GM12878 (cell line): ENCODE measurements around the gene MGAT3. TPM values are rescaled to one million over a fixed set of nuclear protein-coding genes. Genes with fewer than 3 reads are reported as not detected.
A peak's percentile ranks its signal among the peaks of the same experiment; 100 is the strongest.

Experiments
- ATAC-seq: fragments of 200-7000 bp; cut with Tn5 transposase; 3 replicates; pipeline ENCODE4 v1.9.1; 2020; ENCODE audit warnings: mild to moderate bottlenecking, moderate library complexity
- BruUV-seq: library from RNA; stranded (reverse); fragments of 400-500 nt; replicated peaks from 2 replicates; lab custom pipeline; 2021; lab: Mats Ljungman, UMichigan
- CTCF ChIA-PET: fragments of 300-600 bp; sonication (Branson Sonifier 250); formaldehyde crosslinking; extraction: SDS; loops from one replicate; lab custom pipeline; 2021; ENCODE audit warnings: inconsistent platforms; lab: Yijun Ruan, JAX
- POLR2A ChIA-PET: fragments of 350-600 bp; formaldehyde crosslinking; extraction: SDS; loops from one replicate; lab custom pipeline; 2021; ENCODE audit warnings: inconsistent platforms; lab: Charles Lee
- RAD21 ChIA-PET: fragments of 300-600 bp; sonication (Branson Sonifier 250); formaldehyde crosslinking; loops from one replicate; lab custom pipeline; 2023; ENCODE audit warnings: antibody characterized with exemption; ENCODE audit not compliant: unreplicated experiment; lab: Charles Lee
- SMC1A ChIA-PET: fragments of 300-600 bp; sonication (Branson Sonifier 250); formaldehyde crosslinking; loops from one replicate; lab custom pipeline; 2023; ENCODE audit not compliant: unreplicated experiment, uncharacterized antibody; lab: Charles Lee
- DNase-seq: peaks from one replicate; pipeline ENCODE4 v3.0.0-alpha.2; 2011; ENCODE audit warnings: low read depth, low spot score
- FAIRE-seq: peaks from 3 replicates; lab custom pipeline; 2011; peaks lifted over from hg19 to GRCh38; lab: Jason Lieb, UNC
- H2AFZ ChIP-seq: 2 replicates; pipeline ENCODE4 v1.6.0; 2011; ENCODE audit warnings: low read depth, low read length, control low read depth; ENCODE audit not compliant: control insufficient read depth
- H3K27ac ChIP-seq: 2 replicates; pipeline ENCODE4 v1.5.1; 2011; ENCODE audit warnings: control low read depth; ENCODE audit not compliant: control insufficient read depth, insufficient read depth
- H3K27me3 ChIP-seq, 2 experiments: replicated peaks in 1 of 2; 2 replicates each; pipeline versions ENCODE4 v1.6.0 to v1.6.1; 2011; ENCODE audit warnings: low read length in 1 of 2; ENCODE audit not compliant: control insufficient read depth in 2 of 2, insufficient read depth in 2 of 2
- H3K36me3 ChIP-seq, 2 experiments: 2 replicates each; pipeline ENCODE4 v1.5.1; 2011; ENCODE audit warnings: low read length in 1 of 2; ENCODE audit not compliant: control insufficient read depth in 2 of 2, insufficient read depth in 2 of 2
- H3K4me1 ChIP-seq: 2 replicates; pipeline ENCODE4 v1.6.1; 2011; ENCODE audit warnings: mild to moderate bottlenecking, low read length, moderate library complexity, mixed read lengths; ENCODE audit not compliant: control insufficient read depth, insufficient read depth
- H3K4me2 ChIP-seq: 2 replicates; pipeline ENCODE4 v1.6.0; 2011; ENCODE audit warnings: control low read depth; ENCODE audit not compliant: control insufficient read depth, insufficient read depth
- H3K4me3 ChIP-seq: fragments of 200-600 bp; sonication (generic); 2 replicates; pipeline ENCODE4 v1.5.1; 2016
- H3K79me2 ChIP-seq: 2 replicates; pipeline ENCODE4 v1.6.0; 2011; ENCODE audit warnings: low read length; ENCODE audit not compliant: control insufficient read depth, insufficient read depth
- H3K9ac ChIP-seq: 2 replicates; pipeline ENCODE4 v1.8.0; 2011; ENCODE audit warnings: low read length, control low read depth, mixed read lengths; ENCODE audit not compliant: control insufficient read depth, insufficient read depth
- H3K9me3 ChIP-seq: replicated peaks from 3 replicates; pipeline ENCODE4 v1.5.1; 2011; ENCODE audit warnings: mild to moderate bottlenecking, low read length; ENCODE audit not compliant: control insufficient read depth, insufficient read depth
- H4K20me1 ChIP-seq: 2 replicates; pipeline ENCODE4 v1.6.0; 2011; ENCODE audit not compliant: control insufficient read depth, insufficient read depth
- ASH2L ChIP-seq: fragments of 300-600, 200-600 bp; sonication (generic); IDR thresholded peaks from 2 replicates; pipeline ENCODE4 v1.6.1; 2017; ENCODE audit warnings: low read depth, mild to moderate bottlenecking, borderline replicate concordance
- CBX3 ChIP-seq: fragments of 200-600 bp; sonication (generic); IDR thresholded peaks from 2 replicates; pipeline ENCODE4 v1.6.1; 2016; ENCODE audit warnings: low read depth, borderline replicate concordance
- LARP7 ChIP-seq: fragments of 450-650 bp; IDR thresholded peaks from 2 replicates; pipeline ENCODE4 v1.6.1; 2017; ENCODE audit warnings: mild to moderate bottlenecking
- POLR2A ChIP-seq: IDR thresholded peaks from 2 replicates; pipeline ENCODE4 v1.6.1; 2011; ENCODE audit warnings: low read depth, mild to moderate bottlenecking, low read length
- POLR2AphosphoS5 ChIP-seq: IDR thresholded peaks from 2 replicates; pipeline ENCODE4 v1.6.1; 2011; ENCODE audit warnings: mild to moderate bottlenecking, low read length, inconsistent platforms
- RB1 ChIP-seq: fragments of 450-650 bp; formaldehyde crosslinking; IDR thresholded peaks from 2 replicates; pipeline ENCODE4 v1.6.1; 2017; ENCODE audit warnings: mild to moderate bottlenecking, borderline replicate concordance
- SMAD5 ChIP-seq: IDR thresholded peaks from 2 replicates; pipeline ENCODE4 v1.6.1; 2016; ENCODE audit warnings: antibody characterized with exemption, low read depth
- SMARCA5 ChIP-seq: fragments of 450-650 bp; IDR thresholded peaks from 2 replicates; pipeline ENCODE4 v1.6.1; 2017; ENCODE audit warnings: mild to moderate bottlenecking
- TARDBP ChIP-seq: IDR thresholded peaks from 2 replicates; pipeline ENCODE4 v1.6.1; 2016; ENCODE audit warnings: borderline replicate concordance
- USF1 ChIP-seq: IDR thresholded peaks from 2 replicates; pipeline ENCODE4 v1.6.1; 2011; ENCODE audit warnings: borderline replicate concordance, low read depth, mild to moderate bottlenecking, moderate library complexity, mixed read lengths, low read length; ENCODE audit not compliant: insufficient read depth; ENCODE audit errors: extremely low read length
- whole genome bisulfite sequencing: methylation state at CpG from one replicate; pipeline ENCODE4 v1.1.6; 2016; ENCODE audit warnings: low lambda C conversion rate; ENCODE audit not compliant: insufficient replicate concordance, insufficient coverage; ENCODE audit errors: missing lambda C conversion rate; 5-methylcytosine and 5-hydroxymethylcytosine counted together
- in situ Hi-C: fragments of 300-500 bp; cut with MboI; formaldehyde crosslinking; loops from 9 replicates; pipeline ENCODE4 v1.14.3; 2018; ENCODE audit warnings: mixed read lengths
- intact Hi-C: fragments of 100-400 bp; cut with micrococcal nuclease; formaldehyde crosslinking; loops from one replicate; pipeline ENCODE4 v1.14.2; 2022; ENCODE audit not compliant: unreplicated experiment
- polyA plus RNA-seq, 11 experiments: library from polyadenylated mRNA; depleted of rRNA in 4 of 11; unstranded in 6 of 11; stranded (reverse) in 5 of 11; fragments of >200 nt; fragmentation: Nextera tagmentation in 4 of 11; fragmentation: Illumina TruSeq in 1 of 11; extraction: Ambion mirVana in 4 of 11; extraction: Trizol in 1 of 11; gene quantifications; 1 replicate in 1 of 11; 2 replicates in 10 of 11; pipeline versions ENCODE4 v1.2.1 to v1.2.3, GENCODE V29; 2011 to 2016; ENCODE audit warnings: inconsistent platforms in 2 of 11, missing spikeins in 2 of 11, low read depth in 1 of 11
- total RNA-seq, 4 experiments: library from RNA; depleted of rRNA in 3 of 4; stranded (reverse); fragments of >200 nt in 3 of 4; fragmentation: Illumina TruSeq in 1 of 4; extraction: Trizol in 1 of 4; gene quantifications; 2 replicates each; pipeline versions ENCODE4 v1.2.1 to v1.2.3, GENCODE V29; 2013 to 2021

MGAT3 gene
- total and polyA plus RNA-seq, 10 of the 15 experiments (the other 5 are each of a cell fraction or from before 2014, with no cell fraction given) = 0.32 to 40.2 (median 11.9) TPM

DNA sequence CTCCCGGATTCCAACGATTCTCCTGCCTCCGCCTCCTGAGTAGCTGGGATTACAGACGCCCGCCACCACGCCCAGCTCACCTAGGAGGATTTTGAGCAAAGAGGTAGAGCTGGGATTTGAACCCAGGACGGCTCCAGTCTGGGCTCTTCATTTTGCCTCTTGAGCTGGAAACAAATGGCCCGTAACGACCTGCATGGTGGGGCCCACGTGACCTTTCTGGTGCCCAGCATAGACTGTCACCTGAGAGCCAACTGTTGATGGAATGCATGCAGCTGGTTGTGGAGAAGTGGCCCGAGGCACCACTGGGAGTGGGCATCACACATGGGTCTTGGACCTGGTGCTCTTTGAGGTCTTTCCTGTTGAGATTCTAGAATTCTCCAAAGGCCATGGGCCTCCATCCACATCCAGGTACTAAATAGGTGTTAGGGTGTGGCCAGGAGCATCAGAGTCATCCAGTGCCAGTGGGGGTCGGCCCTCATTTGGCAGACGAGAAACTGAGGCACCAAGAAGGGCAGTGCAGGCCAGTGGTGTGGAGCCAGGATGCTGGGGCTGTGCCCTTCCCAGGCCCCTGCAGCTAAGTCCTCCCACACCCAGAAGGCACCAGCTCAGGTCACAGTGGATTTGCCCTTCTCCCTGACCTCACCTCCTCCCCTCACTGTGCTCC lies 67.4 kb downstream of the MGAT3 start (continued):
- TF ChIP-seq USF1 (peak; percentile 73), SMARCA5 (no peak), TARDBP (no peak), ASH2L (no peak), LARP7 (0 out of 2 replicates have a peak, but pooled peaks have one; percentile 24), RB1 (no peak), SMAD5 (peak; percentile 41; the same call in 1 of the 2 replicates)

- Histone ChIP-seq H3K4me2 (peak overlapping the region; percentile 72), H3K27me3 (no peaks in the 10 kb centered on the region), H3K4me1 (peaks cover 49% of the 10 kb centered on the region), H3K4me3 (peak overlapping the region; percentile 9; the same call in 1 of the 2 replicates), H3K36me3 (peaks cover 18 to 23% of the 10 kb centered on the region in 2 experiments; a peak in 3 of 4 replicates), H2AFZ (no peak overlapping the region), H3K27ac (no peak overlapping the region; the same call in 1 of the 2 replicates), H4K20me1 (peaks cover 29% of the 10 kb centered on the region), H3K79me2 (peaks cover 65% of the 10 kb centered on the region), H3K9ac (no peak overlapping the region), H3K9me3 (no peaks in the 10 kb centered on the region)
- SMC1A ChIA-PET = interaction anchor here (0.7 to 1.6 kb wide), 5 partner anchors 9 to 376 kb away, joined by 3 to 8 read pairs (median 3); no protein-coding TSS in a partner anchor
- no peak for ATAC-seq
- FAIRE-seq = no peak
- intact Hi-C loops (loop anchor here (5.0 kb wide), 1 partner anchor 78 kb away; no protein-coding TSS in a partner anchor), in situ Hi-C loops (loop anchor here (25.0 kb wide), 1 partner anchor 363 kb away; the partner anchor contains the start of gene CBX7)
- CTCF ChIA-PET = interaction anchor here (0.7 to 17.8 kb wide), 4 partner anchors 9 to 209 kb away, joined by 3 to 372 read pairs (median 12); partner anchors contain the start of gene MIEF1
- DNase-seq = no peak
- BruUV-seq = no TSS peak
- POLR2A ChIA-PET = interaction anchor here (0.6 to 1.5 kb wide), 4 partner anchors 10 to 396 kb away, joined by 3 to 5 read pairs (median 4); partner anchors contain the start of gene MIEF1
- TF ChIP-seq POLR2A (peak; percentile 60; the same call in 1 of the 2 replicates), CBX3 (no peak), POLR2AphosphoS5 (peak; percentile 17; the same call in 1 of the 2 replicates)
- WGBS = 85% methylated on average over 10 of the region's 10 CpGs
- RAD21 ChIA-PET = interaction anchor here (1.3 to 1.4 kb wide), 3 partner anchors 28 to 181 kb away, joined by 3 to 5 read pairs (median 5); partner anchors contain the start of gene TAB1
These were observed 68.2 kb downstream of the MGAT3 start for GRCh38 chr22:39524753-39525657.
